Keratinocyte (primary cell): ENCODE measurements around the gene RAF1.

ENCODE experiments used
- EZH2 ChIP-seq: IDR thresholded peaks from one replicate; pipeline ENCODE4 v1.6.1; 2012; ENCODE audit warnings: inconsistent platforms, mild to moderate bottlenecking, low read length, moderate library complexity
- TF ChIP-seq, protein P1 (sequence below), 3 experiments: IDR thresholded peaks in 1 of 3; conservative IDR thresholded peaks in 1 of 3; optimal IDR thresholded peaks in 1 of 3; 2 replicates in 2 of 3; 3 replicates in 1 of 3; pipeline versions ENCODE3 to v1.5.1; 2011; ENCODE audit warnings: low read length in 3 of 3, mild to moderate bottlenecking in 3 of 3, moderate library complexity in 2 of 3, control low read depth in 1 of 3, inconsistent platforms in 1 of 3; ENCODE audit not compliant: insufficient read depth in 2 of 3; ENCODE audit errors: extremely low read depth in 1 of 3

DNA sequence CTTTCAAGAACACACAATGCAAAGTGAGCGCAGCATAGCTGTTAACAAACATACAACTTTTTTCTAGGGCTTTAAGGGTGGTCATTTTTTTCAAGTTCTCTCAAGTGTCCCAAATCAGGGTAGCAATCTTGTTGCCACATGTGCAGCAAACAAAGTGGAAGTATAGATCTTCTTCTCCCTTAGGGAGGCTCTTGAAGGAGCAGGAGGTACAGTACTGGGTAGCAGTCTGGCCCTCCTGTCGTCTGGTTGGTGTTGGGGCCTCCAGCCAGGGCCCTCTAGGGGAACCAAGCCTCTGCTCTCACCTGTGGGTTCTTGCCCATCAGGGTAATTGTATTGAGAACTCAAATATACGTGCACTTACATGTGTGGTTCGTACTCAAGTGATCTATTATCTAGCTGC is 81.2 kb downstream of the RAF1 start:
- TF ChIP-seq, protein P1, sequence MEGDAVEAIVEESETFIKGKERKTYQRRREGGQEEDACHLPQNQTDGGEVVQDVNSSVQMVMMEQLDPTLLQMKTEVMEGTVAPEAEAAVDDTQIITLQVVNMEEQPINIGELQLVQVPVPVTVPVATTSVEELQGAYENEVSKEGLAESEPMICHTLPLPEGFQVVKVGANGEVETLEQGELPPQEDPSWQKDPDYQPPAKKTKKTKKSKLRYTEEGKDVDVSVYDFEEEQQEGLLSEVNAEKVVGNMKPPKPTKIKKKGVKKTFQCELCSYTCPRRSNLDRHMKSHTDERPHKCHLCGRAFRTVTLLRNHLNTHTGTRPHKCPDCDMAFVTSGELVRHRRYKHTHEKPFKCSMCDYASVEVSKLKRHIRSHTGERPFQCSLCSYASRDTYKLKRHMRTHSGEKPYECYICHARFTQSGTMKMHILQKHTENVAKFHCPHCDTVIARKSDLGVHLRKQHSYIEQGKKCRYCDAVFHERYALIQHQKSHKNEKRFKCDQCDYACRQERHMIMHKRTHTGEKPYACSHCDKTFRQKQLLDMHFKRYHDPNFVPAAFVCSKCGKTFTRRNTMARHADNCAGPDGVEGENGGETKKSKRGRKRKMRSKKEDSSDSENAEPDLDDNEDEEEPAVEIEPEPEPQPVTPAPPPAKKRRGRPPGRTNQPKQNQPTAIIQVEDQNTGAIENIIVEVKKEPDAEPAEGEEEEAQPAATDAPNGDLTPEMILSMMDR (optimal IDR thresholded peaks at IDR 0.05 in 1 of 3, IDR thresholded peaks at IDR 0.05 in 1 of 3, conservative IDR thresholded peaks at IDR 0.05 in 1 of 3; ENCODE audit: extremely low read depth in 1 of 3, insufficient read depth in 2 of 3, low read length in 3 of 3): no peak
- no peak for TF ChIP-seq EZH2
